SJCRH30 (cell line): ENCODE results near the gene ZNF624. TPM values are rescaled to one million over a fixed set of nuclear protein-coding genes. Genes with fewer than 3 reads are reported as not detected.

Experiments
- total RNA-seq: library from RNA; depleted of rRNA; stranded (reverse); fragments of >200 nt; shearing (Covaris generic); gene quantifications from 2 replicates; pipeline ENCODE4 v1.2.3, GENCODE V29; 2014; rRNA removed

ZNF624 gene
- total RNA-seq, 1 experiment from 2014 or later, result 21.0 TPM

Other genes with a start within 250 kb of the ZNF624 start
- 0.42 and 0.63 TPM in 2 replicates for gene TRPV2, start 238.3 kb downstream of the ZNF624 start, total RNA-seq
- gene LRRC75A, start 161.7 kb downstream of the ZNF624 start, total RNA-seq, result 3.7 and 4.8 TPM in 2 replicates
- 17.0 and 18.2 TPM in 2 replicates for gene ZNF287, start 84.6 kb downstream of the ZNF624 start, total RNA-seq
- gene CCDC144A, start 36.4 kb upstream of the ZNF624 start, total RNA-seq, result 0.96 and 1.5 TPM in 2 replicates